Sigmoid colon (tissue), 3 donors: ENCODE measurements around the gene ALPI.

Source experiments
- POLR2A ChIP-seq, 2 donors: fragments of 450-650 bp; IDR thresholded peaks; one replicate each; pipeline ENCODE4 v1.6.1; 2016; ENCODE audit warnings: antibody characterized with exemption in 2 of 2, mild to moderate bottlenecking in 2 of 2, moderate library complexity in 2 of 2
- TF ChIP-seq, protein P1 (sequence below), 4 experiments: fragments of 450-650 bp in 3 of 4; fragments of 200-600 bp in 1 of 4; IDR thresholded peaks; one replicate each; pipeline ENCODE4 v1.5.1; 2016 to 2019; ENCODE audit warnings: antibody characterized with exemption in 4 of 4, mild to moderate bottlenecking in 3 of 4, moderate library complexity in 2 of 4

DNA sequence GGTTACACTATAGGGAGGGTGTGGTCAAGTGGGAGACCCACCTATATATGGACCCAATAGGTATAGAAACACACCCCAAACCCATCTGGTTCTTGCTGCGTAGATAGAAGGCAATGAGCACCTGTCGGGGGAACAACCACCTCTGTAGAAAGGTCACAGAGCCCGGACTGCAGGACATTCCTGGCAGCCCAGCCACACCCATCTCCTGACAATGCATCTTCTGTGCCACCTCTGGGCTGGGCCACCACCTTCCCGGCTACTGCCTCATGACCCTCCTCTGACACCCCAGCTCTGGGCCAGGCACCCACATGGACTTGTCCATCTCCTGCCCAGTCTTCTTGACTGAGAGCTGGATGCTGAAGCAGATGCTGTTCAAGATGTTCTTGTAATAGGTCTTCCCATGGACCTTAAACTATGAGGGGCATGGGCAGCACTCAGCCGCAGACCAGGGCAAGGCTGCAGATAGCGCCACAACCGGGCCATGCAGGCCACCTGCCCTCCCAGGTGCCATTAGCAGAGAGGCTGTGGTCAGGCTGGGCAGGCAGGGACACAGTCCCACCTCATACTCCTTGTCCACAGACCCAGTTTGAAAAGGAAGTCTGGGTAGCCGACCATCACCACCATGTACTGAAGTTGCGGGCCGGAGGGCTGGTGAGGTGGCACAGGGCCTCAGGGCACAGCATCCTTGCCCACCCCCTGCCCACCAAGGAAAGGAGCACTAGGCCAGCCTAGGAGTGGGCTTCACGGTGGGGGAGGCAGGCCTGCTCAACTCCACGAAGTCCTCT is 40.0 kb upstream of the ALPI start:
- TF ChIP-seq, protein P1, sequence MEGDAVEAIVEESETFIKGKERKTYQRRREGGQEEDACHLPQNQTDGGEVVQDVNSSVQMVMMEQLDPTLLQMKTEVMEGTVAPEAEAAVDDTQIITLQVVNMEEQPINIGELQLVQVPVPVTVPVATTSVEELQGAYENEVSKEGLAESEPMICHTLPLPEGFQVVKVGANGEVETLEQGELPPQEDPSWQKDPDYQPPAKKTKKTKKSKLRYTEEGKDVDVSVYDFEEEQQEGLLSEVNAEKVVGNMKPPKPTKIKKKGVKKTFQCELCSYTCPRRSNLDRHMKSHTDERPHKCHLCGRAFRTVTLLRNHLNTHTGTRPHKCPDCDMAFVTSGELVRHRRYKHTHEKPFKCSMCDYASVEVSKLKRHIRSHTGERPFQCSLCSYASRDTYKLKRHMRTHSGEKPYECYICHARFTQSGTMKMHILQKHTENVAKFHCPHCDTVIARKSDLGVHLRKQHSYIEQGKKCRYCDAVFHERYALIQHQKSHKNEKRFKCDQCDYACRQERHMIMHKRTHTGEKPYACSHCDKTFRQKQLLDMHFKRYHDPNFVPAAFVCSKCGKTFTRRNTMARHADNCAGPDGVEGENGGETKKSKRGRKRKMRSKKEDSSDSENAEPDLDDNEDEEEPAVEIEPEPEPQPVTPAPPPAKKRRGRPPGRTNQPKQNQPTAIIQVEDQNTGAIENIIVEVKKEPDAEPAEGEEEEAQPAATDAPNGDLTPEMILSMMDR (IDR thresholded peaks at IDR 0.05) = no peak
- TF ChIP-seq POLR2A (IDR thresholded peaks at IDR 0.05) = no peak
